HFFc6 (cell line): ENCODE results near the gene IKZF5. TPM values are rescaled to one million over a fixed set of nuclear protein-coding genes. Genes with fewer than 3 reads are reported as not detected.
A peak's percentile ranks its signal among the peaks of the same experiment; 100 is the strongest.

Experiments
- DNase-seq: peaks from one replicate; pipeline ENCODE4 v3.0.0-alpha.2; 2018
- H3K27ac Mint-ChIP-seq: 2 replicates; pipeline ENCODE4 v1.8.0; 2020; ENCODE audit warnings: mild to moderate bottlenecking, mixed read lengths
- H3K27me3 Mint-ChIP-seq: 2 replicates; pipeline ENCODE4 v1.8.0; 2021; ENCODE audit warnings: mild to moderate bottlenecking, moderate library complexity, mixed read lengths; ENCODE audit not compliant: insufficient read depth
- H3K36me3 Mint-ChIP-seq: 2 replicates; pipeline ENCODE4 v1.8.0; 2021; ENCODE audit warnings: low read depth, mixed read lengths
- H3K4me1 Mint-ChIP-seq: 2 replicates; pipeline ENCODE4 v1.8.0; 2020; ENCODE audit warnings: low read depth, mixed read lengths
- H3K4me3 Mint-ChIP-seq: 2 replicates; pipeline ENCODE4 v1.8.0; 2020; ENCODE audit warnings: mild to moderate bottlenecking, moderate library complexity, mixed read lengths
- H3K9me3 Mint-ChIP-seq: 2 replicates; pipeline ENCODE4 v1.8.0; 2020; ENCODE audit warnings: mild to moderate bottlenecking, mixed read lengths
- CTCF ChIP-seq: fragments of 200-600 bp; sonication (generic); IDR thresholded peaks from 2 replicates; pipeline ENCODE4 v1.5.0; 2021; ENCODE audit warnings: antibody characterized with exemption, mild to moderate bottlenecking
- total RNA-seq, 6 experiments: library from RNA; stranded (reverse); fragmentation: NEBNext Ultra II Directional; extraction: Animal tissue kit (Norgen Biotek cat#: 25700); gene quantifications; 2 replicates in 1 of 6; 3 replicates in 5 of 6; pipeline ENCODE4 v1.2.3, GENCODE V29; 2021

IKZF5 gene
- total RNA-seq, 6 experiments from 2014 or later, result 9.3 to 11.2 (median 9.9) TPM

- no peak for DNase-seq
- H3K36me3 Mint-ChIP-seq, result peaks cover 11% of the 10 kb centered on the region
- no peaks in the 10 kb centered on the region for H3K9me3 Mint-ChIP-seq
- H3K27ac Mint-ChIP-seq, result no peak overlapping the region
- H3K4me1 Mint-ChIP-seq, result peaks cover 13% of the 10 kb centered on the region
- H3K4me3 Mint-ChIP-seq, result no peak overlapping the region
- no peaks in the 10 kb centered on the region; the same call in none of the 2 replicates for H3K27me3 Mint-ChIP-seq
- no peak for TF ChIP-seq CTCF
Observed at GRCh38 chr10:123014772-123015171, 6.2 kb upstream of the IKZF5 start.

DNA sequence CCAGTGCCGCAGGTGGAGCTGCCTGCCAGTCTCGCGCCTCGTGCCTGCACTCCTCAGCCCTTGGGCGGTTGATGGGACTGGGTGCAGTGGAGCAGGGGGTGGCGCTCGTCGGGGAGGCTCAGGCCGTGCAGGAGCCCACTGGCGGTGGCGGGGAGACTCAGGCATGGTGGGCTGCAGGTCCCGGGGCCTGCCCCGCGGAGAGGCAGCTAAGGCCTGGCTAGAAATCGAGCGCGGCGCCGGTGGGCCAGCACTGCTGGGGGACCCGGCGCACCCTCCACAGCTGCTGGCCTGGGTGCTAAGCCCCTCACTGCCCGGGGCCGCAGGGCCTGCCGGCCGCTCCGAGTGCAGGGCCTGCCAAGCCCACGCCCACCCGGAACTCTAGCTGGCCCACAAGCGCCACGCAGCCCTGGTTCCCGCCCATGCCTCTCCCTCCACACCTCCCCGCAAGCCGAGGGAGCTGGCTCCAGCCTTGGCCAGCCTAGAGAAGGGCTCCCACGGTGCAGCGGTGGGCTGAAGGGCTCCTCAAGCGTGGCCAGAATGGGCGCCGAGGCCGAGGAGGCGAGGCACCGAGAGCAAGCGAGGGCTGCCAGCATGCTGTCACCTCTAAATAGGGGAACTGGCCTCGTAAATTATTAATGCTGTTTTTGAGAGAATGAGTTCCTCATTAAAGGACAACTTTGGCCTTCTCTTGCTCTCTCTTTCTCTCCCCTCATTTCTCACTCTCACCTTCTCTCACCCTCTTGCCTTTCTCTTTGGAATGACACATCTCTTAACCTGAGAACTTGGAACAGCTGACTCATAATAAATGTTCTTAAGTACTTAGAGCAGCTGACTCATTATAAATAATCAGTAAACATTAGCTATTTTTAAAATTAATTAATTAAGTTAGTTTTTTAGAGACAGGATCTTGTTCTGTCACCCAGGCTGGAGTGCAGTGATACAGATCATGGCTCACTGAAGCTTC, 5.1 kb upstream of the IKZF5 start:
- Mint-ChIP-seq H3K27me3 (no peaks in the 10 kb centered on the region; the same call in none of the 2 replicates), H3K27ac (no peak overlapping the region), H3K4me3 (no peak overlapping the region), H3K4me1 (peaks cover 19% of the 10 kb centered on the region), H3K36me3 (peaks cover 11% of the 10 kb centered on the region), H3K9me3 (no peaks in the 10 kb centered on the region)
- TF ChIP-seq CTCF, result no peak
- DNase-seq, result no peak

GRCh38 chr10:123011987-123012386, 3.4 kb upstream of the IKZF5 start:
- Mint-ChIP-seq H3K4me3 (no peak overlapping the region), H3K36me3 (peaks cover 8% of the 10 kb centered on the region), H3K9me3 (no peaks in the 10 kb centered on the region), H3K27me3 (no peaks in the 10 kb centered on the region; the same call in none of the 2 replicates), H3K27ac (no peak overlapping the region), H3K4me1 (peaks cover 30% of the 10 kb centered on the region)
- TF ChIP-seq CTCF, result no peak
- no peak for DNase-seq

GRCh38 chr10:123009105-123009820, 668 bp upstream of the IKZF5 start:
- peaks cover 45% of the 10 kb centered on the region for H3K4me1 Mint-ChIP-seq
- DNase-seq, result no peak
- H3K9me3 Mint-ChIP-seq, result no peaks in the 10 kb centered on the region
- peaks cover 8% of the 10 kb centered on the region for H3K36me3 Mint-ChIP-seq
- H3K27me3 Mint-ChIP-seq, result no peaks in the 10 kb centered on the region; the same call in 1 of the 2 replicates
- no peak for TF ChIP-seq CTCF
- H3K4me3 Mint-ChIP-seq, result peak overlapping the region; percentile 99
- peak overlapping the region; percentile 98 for H3K27ac Mint-ChIP-seq

DNA sequence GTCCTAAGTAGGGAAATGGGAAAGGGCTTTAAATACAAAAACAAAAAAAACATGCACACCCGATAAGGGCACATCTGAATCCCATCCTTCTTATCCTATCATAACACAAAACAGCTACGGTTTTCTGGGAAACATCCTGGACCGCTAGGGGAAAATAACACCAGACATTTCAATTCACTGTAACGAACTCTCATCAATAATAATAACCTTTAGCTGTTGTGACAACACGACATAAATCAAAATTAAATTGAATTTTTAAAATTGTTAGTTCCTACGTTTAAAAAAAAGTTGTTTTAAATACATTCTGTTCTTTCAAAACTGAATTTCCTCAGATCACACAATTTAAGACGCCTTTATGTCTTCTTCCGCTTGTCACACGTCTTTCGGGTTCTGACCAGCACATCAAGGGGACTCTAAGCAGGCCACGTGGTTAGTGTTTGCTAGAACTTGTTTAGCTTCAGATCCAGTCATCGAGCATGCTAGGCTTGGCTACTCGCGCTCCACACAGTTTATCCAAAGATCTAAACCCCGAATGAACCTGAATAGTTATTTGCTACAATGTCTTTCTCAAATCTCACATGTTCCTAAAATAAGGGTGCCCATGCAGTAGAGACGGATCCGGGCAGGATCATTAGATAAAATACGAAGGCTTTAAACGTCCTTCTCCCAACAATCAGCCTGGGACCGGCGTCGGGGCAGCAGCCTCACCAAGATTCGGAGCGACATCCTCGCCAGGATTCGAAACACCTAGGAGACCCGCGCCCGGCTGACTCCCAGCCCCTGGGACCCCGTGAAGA, 839 bp downstream of the IKZF5 start:
- TF ChIP-seq CTCF, result no peak
- peak overlapping the region; percentile 99 for H3K4me3 Mint-ChIP-seq
- H3K4me1 Mint-ChIP-seq, result peaks cover 39% of the 10 kb centered on the region
- no peaks in the 10 kb centered on the region; the same call in 1 of the 2 replicates for H3K27me3 Mint-ChIP-seq
- H3K27ac Mint-ChIP-seq, result peak overlapping the region; percentile 98
- peaks cover 5% of the 10 kb centered on the region for H3K36me3 Mint-ChIP-seq
- peak; percentile 45 for DNase-seq
- no peaks in the 10 kb centered on the region for H3K9me3 Mint-ChIP-seq
